ENCODE measurements around the gene INKA2. TPM values are rescaled to one million over a fixed set of nuclear protein-coding genes. Genes with fewer than 3 reads are reported as not detected.

INKA2 gene
- polyA plus RNA-seq, result 0.77 and 0.84 TPM in 2 replicates
- polyA minus RNA-seq, result 1.5 and 1.6 TPM in 2 replicates

GRCh38 chr1:111739194-111739924 lies at the start of gene INKA2:
TSS of gene INKA2 (minus strand) at chr1:111739395. CDS start at chr1:111739242, 153 bp downstream.
- Histone ChIP-seq H3K9me2 (ENCODE audit: insufficient read depth, low read length) (no peaks in the 10 kb centered on the region), H3K9me3 (ENCODE audit: low read length) (no peaks in the 10 kb centered on the region), H3K4me2 (ENCODE audit: low read length) (peak within 1 kb of the TSS; percentile 52), H3K9ac (ENCODE audit: low read length) (peak within 1 kb of the TSS; percentile 73), H3K27ac (ENCODE audit: low read length) (peak within 1 kb of the TSS; percentile 76), H4K20me1 (ENCODE audit: insufficient read depth) (no peaks in the 10 kb centered on the region), H3F3A (ENCODE audit: insufficient read depth, low read length, poor library complexity, severe bottlenecking) (no peaks in the 10 kb centered on the region), H3K36me3 (ENCODE audit: insufficient read depth, low read length) (no peaks in the 10 kb centered on the region), H3K79me2 (replicated peaks; ENCODE audit: insufficient read depth, low read length) (no peaks in the 10 kb centered on the region), H3K4me3 (ENCODE audit: low read length) (peak within 1 kb of the TSS; percentile 86), H2AFZ (ENCODE audit: low read depth, low read length) (peak within 1 kb of the TSS; percentile 62), H3K27me3 (ENCODE audit: insufficient read depth, low read depth, low read length) (peaks cover 3% of the 10 kb centered on the region)
- TF ChIP-seq TAF1 (IDR thresholded peaks at IDR 0.05; ENCODE audit: low read depth), result peak; percentile 59
- peak; percentile 29 for TF ChIP-seq POLR2AphosphoS5 (IDR thresholded peaks at IDR 0.05)
- TF ChIP-seq REST (IDR thresholded peaks at IDR 0.05; ENCODE audit: borderline replicate concordance), result no peak
- TF ChIP-seq MXI1 (conservative IDR thresholded peaks at IDR 0.05; ENCODE audit: poor library complexity, severe bottlenecking), result peak; percentile 80

- no peaks in the 10 kb centered on the region for H3K27me3 ChIP-seq (ENCODE audit: insufficient read depth, low read depth, low read length)
- no peaks in the 10 kb centered on the region for H3K9me2 ChIP-seq (ENCODE audit: insufficient read depth, low read length)
- H3F3A ChIP-seq (ENCODE audit: insufficient read depth, low read length, poor library complexity, severe bottlenecking), result no peaks in the 10 kb centered on the region
- no peak overlapping the region for H3K9ac ChIP-seq (ENCODE audit: low read length)
- TF ChIP-seq MXI1 (conservative IDR thresholded peaks at IDR 0.05; ENCODE audit: poor library complexity, severe bottlenecking) (no peak), POLR2AphosphoS5 (IDR thresholded peaks at IDR 0.05) (no peak), SMC3 (conservative IDR thresholded peaks at IDR 0.05; ENCODE audit: poor library complexity) (no peak), EP300 (conservative IDR thresholded peaks at IDR 0.05; ENCODE audit: poor library complexity, severe bottlenecking) (no peak), REST (IDR thresholded peaks at IDR 0.05; ENCODE audit: borderline replicate concordance) (no peak), EZH2 (IDR thresholded peaks at IDR 0.05; ENCODE audit: borderline replicate concordance, insufficient read depth, low read length, poor library complexity, severe bottlenecking) (no peak), CTCF (IDR thresholded peaks at IDR 0.05; ENCODE audit: poor library complexity, severe bottlenecking) (no peak), TAF1 (IDR thresholded peaks at IDR 0.05; ENCODE audit: low read depth) (no peak)
- no peak overlapping the region for H3K4me2 ChIP-seq (ENCODE audit: low read length)
- H3K79me2 ChIP-seq (replicated peaks; ENCODE audit: insufficient read depth, low read length), result no peaks in the 10 kb centered on the region
- H3K36me3 ChIP-seq (ENCODE audit: insufficient read depth, low read length), result no peaks in the 10 kb centered on the region
- H3K4me3 ChIP-seq (ENCODE audit: low read length), result no peak overlapping the region
- no peak overlapping the region for H2AFZ ChIP-seq (ENCODE audit: low read depth, low read length)
- H3K27ac ChIP-seq (ENCODE audit: low read length), result no peak overlapping the region
- no peaks in the 10 kb centered on the region for H4K20me1 ChIP-seq (ENCODE audit: insufficient read depth)
- H3K9me3 ChIP-seq (ENCODE audit: low read length), result no peaks in the 10 kb centered on the region
Observed at GRCh38 chr1:111786669-111787207, 47.5 kb upstream of the INKA2 start.

Measured in neural cell (in vitro differentiated cells).